T1000 (cell line): ENCODE data around the gene ASH1L.
"Not testable (repeated sequence)": the region's sequence is repeated elsewhere in the genome, so short reads cannot be mapped to it uniquely, and the experiment has no call there.

Source experiments
- DNase-seq: peaks from one replicate; lab custom pipeline; 2025; ENCODE audit warnings: mixed read lengths; lab: John Stamatoyannopoulos, UW

The ASH1L gene

DNA sequence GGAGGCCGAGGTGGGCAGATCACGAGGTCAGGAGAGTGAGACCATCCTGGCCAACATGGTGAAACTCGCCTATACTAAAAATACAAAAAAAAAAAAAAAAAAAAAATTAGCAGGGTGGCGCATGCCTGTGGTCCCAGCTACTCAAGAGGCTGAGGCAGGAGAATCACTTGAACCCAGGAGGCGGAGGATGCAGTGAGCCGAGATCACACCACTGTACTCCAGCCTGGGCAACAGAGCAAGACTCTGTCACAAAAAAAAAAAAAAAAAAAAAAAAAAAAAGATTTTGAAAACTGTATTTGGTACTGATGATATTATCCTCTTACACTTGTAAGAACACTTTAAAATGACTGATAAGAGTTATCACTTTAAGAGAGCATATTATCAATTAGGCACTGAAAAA, 74.2 kb downstream of the ASH1L start:
- DNase-seq = not testable (repeated sequence)

DNA sequence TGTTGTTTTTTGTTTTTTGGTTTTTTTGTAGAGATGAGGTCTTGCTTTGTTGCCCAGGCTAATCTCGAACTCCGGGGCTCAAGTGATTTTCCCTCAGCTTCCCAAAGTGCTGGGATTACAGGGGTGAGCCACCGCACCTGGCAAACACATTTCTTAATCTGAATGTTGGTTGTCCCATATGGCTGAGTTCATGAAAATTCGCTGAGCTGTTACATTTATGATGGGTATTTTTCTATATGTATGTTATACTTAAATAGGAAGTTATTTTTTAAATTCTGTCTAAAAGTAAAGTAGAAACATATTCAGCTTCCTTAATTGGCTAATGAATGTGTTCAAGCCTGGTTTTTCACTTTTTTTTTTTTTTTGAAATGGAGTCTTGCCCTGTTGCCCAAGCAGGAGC, 75.1 kb downstream of the ASH1L start:
- no peak for DNase-seq

DNA sequence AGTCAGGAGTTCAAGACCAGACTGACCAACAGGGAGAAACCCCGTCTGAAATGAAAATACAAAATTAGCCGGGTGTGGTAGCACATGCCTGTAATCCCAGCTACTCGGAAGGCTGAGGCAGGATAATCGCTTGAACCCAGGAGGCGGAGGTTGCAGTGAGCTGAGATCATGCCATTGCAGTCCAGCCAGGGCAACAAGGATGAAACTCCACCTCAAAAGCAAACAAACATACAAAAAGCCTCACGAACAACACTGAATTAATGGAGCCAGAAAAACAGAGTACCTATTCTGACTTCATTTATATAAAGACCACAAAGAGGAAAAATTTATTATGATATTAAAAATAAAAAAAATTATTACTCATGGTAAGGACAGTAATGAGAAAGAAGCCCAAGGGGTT, 75.7 kb downstream of the ASH1L start:
- not testable (repeated sequence) for DNase-seq

DNA sequence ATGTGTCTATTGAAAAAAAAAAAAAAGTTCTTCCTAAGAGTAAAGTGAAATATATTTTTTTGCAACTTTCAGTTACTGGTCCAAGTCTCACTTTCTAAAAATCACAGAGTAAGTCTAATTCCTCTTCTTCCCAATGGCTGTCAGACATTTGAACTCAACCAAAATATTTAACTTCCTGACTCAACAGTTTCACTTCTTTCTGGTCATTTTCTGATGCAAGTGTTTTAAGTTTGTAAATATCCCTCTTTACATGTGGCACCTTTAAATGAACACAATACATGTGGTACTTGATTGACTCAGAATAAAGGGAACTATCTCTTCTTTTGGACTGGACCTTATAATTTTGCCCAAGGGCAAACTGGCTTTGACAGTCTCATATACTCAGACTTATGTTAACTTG, 76.7 kb downstream of the ASH1L start:
- no peak for DNase-seq

DNA sequence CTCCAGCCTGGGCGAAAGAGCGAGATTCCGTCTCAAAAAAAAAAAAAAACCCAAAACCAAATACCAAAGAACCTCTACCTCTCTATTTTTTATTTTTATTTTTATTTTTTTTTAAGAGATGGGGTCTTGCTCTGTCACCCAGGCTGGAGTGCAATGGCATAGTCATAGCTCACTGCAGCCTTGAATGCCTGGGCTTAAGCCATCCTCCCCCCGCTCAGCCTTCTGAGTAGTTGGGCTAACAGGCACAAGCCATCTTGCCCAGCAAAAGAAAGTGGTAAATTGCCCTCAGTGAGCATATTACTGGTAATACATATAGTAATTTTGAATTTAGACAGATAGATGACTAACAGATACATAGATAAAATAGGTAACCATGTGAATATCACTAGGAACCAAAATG, 77.4 kb downstream of the ASH1L start:
- DNase-seq = no peak

DNA sequence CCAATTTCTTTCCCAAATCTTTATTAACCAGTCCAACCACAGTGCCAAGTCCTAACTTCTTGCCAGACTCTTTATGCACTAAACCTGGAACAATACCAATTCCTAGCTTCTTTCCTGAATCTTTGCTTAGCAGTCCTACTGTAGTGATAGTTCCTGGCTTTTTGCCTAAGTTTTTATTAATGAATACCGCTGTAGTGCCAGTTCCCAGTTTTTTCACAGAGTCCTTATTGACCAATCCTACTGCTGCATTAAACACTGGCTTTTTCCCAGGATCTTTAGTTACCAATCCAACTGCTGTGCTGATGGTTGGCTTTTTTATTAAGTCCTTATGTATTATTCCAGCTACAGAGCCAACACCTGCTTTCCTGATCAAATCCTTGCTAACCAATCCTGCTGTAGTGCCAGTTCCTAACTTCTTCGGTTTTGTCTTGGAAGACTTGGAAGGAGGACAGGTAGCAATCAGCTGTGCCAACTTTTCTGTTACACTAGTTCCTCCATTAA, 80.8 kb downstream of the ASH1L start:
- DNase-seq = no peak

DNA sequence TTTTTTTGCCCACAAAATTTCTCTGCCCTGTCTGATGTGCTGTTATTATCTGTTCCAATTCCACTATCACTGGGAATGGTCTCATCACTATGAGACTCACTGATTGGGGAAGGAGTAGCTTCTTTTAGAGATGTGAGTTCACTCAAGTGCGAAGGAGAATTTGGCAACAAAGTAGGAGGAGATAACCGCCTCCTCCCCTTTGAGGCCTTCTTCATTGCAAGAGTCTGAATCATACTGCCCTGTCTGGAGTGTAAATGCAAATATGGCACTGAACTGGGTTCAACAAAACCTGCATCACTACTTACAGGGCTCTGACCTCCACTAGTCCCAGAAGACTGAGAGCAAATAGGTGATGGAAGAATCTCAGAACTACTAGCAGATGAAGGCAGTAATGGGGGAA, 83.4 kb downstream of the ASH1L start:
- no peak for DNase-seq

DNA sequence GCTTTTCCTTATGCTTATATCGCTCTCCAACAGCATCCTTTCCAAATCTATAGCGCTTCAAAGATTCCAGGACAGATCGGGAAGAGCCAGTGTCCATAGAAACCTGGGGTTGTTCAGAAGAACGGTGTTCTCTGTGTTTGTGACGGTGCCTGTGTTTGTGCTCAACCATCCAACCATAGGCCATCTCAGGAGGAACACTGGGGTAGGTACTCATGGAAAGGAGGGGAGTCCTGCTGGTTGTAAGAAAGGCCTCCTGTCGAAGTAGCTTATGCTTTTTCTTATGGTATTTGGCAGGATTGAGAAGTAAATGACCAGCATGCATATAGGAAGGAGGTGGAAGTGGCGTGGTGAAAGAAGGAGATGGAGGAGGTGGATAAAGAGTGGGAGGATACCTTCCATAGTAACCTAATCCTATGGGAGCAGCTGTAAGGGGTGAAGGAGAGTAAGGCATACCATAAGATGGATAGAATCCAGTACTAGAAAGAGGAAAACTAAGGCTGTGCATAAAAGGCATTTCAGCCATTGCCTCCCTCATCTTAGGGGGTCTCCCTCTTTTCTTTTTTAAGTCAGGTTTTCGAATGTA, 84.2 kb downstream of the ASH1L start:
- DNase-seq = no peak

DNA sequence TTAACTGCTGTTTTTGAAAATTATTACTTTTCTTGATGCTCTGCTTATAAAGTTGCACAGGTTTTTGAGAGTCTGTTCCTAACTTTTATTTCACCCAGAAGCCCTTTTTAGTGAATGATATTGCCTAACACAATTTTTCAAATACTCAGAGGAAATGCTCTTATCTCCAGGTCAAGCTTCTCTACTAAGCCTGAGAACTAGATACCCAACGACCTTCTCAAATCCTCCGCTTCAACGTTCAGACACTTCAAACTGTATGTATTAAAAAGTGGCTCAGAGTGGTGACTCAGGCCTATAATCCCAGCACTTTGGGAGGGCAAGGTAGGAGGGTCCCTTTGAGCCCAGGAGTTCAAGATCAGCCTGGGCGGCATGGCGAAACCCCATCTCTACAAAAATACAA, 88.5 kb downstream of the ASH1L start:
- no peak for DNase-seq

DNA sequence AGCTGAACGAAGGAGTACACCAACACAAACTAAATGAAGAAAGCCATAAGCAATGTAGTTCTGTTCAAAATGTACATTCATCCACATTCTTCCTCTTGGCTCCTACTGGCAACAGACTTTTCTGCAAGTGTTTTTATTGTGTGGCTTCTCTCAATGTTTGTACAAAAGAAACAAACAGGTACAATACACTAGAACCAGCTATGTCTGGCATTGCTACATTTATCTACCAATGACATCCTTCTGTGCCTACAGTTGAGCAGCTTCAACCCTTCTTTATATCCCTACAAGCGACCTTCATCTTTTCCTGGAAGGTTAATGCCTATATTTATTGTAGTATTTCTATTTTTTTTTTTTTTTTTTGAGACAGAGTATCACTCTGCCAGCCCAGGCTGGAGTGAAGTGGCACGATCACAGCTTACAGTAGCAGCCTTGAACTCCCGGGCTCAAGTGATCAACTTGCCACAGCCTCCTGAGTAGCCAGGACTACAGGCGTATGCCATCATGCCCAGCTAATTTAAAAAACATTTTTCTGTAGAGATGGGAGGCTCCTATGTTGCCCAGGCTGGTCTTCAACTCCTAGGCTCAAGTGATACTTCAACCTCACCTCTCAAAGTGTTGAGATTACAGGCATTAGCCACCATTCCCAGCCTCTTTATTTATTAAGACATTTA, 89.3 kb downstream of the ASH1L start:
- DNase-seq = no peak

DNA sequence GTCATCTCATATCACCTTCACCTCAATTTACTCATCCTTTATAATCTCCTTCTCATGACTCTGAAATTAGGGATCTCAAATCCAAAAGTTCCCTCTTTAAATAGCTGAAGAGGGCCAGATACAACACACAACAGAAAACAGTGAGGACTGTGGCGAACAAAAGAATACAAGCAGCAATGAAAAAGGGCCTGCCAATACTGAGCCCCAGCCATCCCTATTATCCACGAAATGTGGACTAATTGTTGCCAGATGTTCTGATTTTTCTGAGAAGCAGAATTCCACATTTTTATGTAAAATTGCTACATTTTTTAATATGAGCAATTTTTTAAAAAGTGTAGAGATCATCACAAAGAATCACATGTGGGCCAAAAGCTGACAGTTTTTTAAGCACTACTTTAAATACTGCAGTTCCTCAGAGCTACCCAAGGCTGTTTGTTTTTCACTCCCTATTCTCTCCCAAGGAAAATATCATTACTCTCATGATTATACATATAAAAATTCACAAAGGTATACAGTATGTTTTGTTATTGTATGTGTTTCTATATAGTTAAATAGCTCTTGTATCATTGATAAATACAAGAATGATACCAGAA, 90.0 kb downstream of the ASH1L start:
- no peak for DNase-seq

DNA sequence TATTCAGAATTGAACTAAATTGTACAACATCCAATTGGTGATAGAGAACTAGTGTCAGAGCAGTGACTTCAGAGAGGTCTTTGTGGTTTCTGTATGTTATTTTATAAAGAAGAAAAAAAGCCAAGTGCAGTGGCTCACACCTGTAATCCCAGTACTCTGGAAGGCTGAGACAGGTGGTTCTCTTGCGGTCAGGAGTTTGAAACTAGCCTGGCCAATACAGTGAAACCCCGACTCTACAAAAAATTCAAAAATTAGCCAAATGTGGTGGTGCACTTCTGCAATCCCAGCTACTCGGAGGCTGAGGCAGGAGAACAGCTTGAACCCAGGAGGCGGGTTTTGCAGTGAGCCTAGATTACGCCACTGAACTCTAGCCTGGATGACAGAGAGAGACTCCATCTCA, 90.7 kb downstream of the ASH1L start:
- DNase-seq = no peak

DNA sequence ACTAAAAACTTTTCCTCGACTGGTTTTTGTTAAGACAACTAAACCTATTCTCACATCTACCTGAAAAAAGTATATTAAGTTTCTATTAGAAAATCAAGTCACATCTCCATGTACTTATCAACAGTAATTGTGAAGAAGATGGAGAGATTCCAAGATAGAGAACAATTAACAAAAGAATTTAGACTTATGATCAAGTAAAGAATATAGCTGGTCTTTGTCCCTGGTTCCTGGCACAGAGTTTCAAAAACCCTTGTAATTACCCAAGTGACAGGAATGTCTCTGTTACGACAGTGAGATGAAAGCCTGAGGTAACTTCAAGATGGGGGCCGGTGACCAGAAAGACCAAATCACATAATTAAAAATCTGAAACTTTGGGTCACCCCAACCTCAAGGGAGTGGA, 91.6 kb downstream of the ASH1L start:
- DNase-seq = no peak

DNA sequence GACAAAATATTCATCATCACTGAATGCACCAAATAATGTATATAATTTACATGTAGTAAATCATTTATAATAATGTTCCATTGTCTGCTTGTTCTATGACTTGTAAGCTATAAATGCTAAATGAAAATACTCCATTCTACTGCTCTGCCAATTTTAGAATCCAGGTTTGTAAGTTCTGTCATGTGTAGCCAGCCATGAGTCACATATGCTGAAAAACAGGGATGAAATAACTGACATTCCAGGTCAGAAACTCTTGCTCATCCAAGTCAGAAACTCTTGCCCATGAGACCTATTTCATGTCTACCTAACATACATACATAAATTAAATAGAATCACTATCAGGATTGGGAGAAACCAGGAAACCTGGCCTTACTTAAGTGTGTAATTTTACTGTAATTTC, 95.6 kb downstream of the ASH1L start:
- DNase-seq = no peak

DNA sequence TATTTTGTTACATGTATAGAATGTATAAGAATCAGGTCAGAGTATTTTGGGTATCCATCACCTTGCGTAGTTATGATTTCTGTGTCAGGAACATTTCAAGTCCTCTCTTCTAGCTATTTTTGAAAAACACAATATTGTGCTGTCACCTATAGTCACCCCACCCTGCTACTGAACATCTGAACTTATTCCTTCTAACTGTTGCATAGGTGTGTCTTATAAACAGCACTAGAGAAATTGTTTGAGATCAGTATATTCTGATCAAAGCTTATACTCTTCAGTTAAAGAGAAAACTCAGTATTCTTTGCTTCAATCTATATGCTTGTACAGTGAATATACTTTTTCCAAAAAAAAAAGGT, 96.0 kb downstream of the ASH1L start:
- DNase-seq = no peak

DNA sequence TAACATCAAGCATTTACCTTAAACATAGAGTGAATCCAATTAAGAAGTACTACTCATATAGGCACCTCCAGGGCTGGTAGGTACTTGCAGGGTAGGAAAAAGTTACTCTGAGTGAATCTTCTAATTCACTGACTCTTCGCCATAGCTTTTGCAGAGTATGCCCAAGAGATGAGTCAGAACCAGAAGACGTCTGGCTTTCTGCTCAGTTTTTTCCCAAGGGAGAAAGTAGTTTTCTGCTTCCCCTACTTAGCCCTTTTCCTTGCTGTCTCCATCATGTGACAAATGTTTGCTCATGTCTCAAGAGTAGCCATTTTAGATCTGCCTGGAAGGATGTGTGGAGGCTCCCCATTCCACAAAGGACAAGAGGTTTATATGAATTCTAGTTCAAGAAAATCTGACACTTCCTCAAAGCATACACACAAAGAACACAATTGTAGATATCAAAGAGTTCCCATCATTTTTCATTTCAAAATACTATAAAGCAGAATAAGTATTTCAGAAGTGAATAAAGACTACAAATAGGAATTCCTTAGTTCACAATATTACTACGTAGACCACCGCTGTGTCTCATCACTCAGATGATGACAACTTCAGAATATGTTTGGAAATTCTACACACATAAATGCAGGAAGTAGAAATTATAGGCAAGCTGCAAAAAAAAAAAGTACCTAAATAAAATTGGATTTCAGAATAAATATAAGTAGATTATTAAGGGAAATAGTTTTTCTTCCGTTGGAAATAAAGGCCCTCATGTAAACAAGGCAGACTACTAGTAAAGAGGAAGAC, 98.5 kb downstream of the ASH1L start:
- no peak for DNase-seq

DNA sequence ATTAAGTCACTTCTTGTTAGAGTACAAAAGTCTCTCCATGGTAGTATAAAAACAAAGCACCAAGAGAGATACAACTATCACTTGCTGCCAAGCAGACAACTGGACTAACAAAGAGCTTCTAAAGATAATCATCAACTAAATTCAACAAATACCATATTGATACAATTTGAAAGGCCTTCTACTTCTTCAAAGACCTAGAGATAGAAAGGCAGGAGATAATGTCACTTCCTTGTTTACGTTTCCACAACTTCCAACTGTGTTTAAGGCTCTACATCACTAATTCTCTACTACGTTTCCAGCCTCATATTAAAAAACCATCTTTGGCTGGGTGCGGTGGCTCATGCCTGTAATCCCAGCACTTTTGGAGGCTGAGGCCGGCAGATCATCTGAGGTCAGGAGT, 104.5 kb downstream of the ASH1L start:
- no peak for DNase-seq

DNA sequence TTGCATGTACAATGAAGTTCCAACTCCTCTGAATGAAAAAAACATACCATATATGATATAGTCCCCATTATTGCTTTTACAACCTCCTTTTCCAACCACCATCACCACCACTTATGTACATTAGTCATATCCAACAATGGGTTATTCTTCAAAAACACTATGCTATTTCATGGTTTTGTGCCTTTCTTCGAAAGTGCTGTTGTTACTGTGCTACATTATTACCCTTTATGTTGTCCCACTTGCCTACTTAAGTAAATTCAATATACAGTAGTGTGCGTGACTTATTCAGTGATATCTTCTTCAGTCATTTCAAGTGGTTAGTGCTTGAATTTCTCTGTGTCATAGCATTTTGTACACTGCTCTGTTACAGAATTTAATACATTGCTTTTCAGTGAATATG, 105.3 kb downstream of the ASH1L start:
- no peak for DNase-seq

DNA sequence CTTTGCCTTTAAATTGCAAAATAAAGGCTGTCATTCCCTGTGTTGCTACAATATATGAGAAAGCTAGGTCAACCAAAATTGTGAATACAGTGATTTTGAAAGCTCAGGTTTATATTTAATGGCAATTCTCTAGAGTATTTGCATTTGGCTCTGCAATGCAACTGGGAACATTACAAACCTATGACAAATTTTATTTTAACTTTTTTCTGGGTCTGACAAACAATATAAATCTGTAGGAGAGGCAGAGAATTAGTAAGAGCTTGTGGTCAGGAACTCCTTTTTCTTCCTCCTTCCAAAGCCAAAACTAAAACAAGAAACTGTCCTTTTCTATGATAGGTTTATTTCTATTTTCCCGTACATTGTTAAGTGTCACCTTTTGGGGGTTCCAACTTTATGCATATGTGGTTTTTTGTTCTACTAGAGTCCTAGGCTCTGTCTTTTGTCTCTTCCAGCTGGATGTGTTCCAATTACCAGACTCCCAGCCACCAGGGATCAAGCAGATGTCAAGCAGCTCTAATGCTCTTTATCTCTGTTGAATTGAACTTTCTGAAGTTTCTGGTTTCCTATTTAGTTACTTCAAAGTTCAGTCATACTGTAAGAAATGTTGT, 106.9 kb downstream of the ASH1L start:
- no peak for DNase-seq

DNA sequence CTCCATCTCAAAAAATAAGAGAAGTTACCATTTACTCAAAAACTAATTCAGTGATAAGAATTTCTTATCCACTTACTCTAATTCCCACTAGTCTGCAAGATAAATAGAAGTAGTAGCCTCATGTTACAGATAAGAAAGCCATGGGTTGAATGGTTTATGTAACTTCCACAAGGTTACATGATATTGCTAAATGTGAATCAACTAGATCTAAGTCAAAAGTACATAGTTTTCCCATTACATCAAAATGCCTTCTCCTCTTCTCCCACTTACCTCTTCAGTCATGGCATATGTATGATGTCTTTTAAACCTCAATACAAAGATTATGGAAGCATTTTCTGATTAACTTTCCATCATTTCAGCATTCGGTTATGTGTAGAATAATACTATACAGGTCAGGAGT, 108.5 kb downstream of the ASH1L start:
- DNase-seq = no peak

DNA sequence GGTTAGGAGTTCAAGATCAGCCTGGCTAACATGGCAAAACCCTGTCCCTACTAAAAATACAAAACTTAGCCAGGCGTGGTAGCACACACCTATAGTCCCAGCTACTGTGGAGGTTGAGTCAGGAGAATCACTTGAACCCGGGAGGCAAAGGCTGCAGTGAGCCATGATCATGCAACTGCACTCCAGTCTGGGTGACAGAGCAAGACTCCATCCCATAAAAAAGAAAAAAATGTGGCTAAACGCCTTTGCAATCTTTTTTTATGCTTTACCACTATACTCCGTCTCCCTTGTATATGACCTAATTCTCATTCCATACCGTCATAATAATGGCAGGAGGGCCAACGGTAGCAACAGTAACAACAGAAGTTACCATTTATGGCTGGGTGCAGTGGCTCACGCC, 109.5 kb downstream of the ASH1L start:
- no peak for DNase-seq

DNA sequence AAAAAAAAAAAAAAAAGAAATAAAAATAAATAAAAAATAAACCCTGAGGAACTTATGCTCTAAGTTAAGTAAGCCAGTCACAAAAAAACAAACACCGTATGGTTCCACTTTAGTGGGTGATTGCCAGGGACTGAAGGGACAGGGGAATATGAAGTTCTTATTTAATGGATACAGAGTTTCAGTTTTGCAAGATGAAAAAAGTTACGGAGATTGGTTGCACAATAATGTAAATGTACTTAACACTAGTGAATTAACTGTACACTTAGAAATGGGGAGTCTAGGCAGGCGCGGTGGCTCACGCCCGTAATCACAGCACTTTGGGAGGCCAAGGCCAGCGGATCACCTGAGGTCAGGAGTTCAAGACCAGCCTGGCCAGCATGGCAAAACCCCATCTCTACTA, 111.4 kb downstream of the ASH1L start:
- DNase-seq = no peak

DNA sequence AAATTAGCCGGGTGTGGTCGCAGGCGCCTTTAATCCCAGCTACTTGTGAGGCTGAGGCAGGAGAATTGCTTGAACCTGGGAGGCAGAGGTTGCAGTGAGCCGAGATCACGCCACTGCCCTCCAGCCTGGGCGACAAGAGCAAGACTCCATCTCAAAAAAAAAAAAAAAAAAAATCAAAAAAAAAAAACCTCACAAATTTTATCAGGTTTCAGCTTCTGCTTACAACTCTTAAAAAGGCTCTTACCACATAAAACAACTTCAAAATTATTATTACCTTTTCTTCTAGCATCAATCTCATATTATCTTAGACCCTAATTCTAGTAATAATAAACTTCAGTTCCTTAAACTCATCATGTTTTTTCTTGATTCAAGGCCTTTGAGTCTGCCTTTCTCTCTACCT, 120.2 kb downstream of the ASH1L start:
- not testable (repeated sequence) for DNase-seq
